K562 (cell line): ENCODE measurements around the gene TMEM203. TPM values are rescaled to one million over a fixed set of nuclear protein-coding genes. Genes with fewer than 3 reads are reported as not detected.

ENCODE experiments used
- CBX3 ChIP-seq, 2 experiments: IDR thresholded peaks; 1 replicate in 1 of 2; 2 replicates in 1 of 2; pipeline ENCODE4 v1.6.1; 2012; ENCODE audit warnings: inconsistent platforms in 2 of 2, low read length in 2 of 2, borderline replicate concordance in 1 of 2, control low read depth in 1 of 2
- CREB1 ChIP-seq, 2 experiments: sonication (generic) in 1 of 2; formaldehyde crosslinking in 1 of 2; IDR thresholded peaks; 2 replicates each; pipeline versions ENCODE4 v1.6.1 to v1.8.0; 2012 to 2022; ENCODE audit warnings: inconsistent platforms in 1 of 2, mild to moderate bottlenecking in 1 of 2, missing genetic modification reagents in 1 of 2, moderate library complexity in 1 of 2
- CTBP1 ChIP-seq: fragments of 450-650 bp; IDR thresholded peaks from 2 replicates; pipeline ENCODE4 v1.6.1; 2016; ENCODE audit warnings: borderline replicate concordance
- HIVEP1 ChIP-seq: fragments of 250-450 bp; sonication (Bioruptor Pico); IDR thresholded peaks from 2 replicates; pipeline ENCODE4 v1.4.0; 2020; ENCODE audit warnings: mild to moderate bottlenecking
- NFATC3 ChIP-seq: fragments of 450-650 bp; IDR thresholded peaks from 2 replicates; pipeline ENCODE4 v1.6.1; 2017; ENCODE audit warnings: mild to moderate bottlenecking
- PML ChIP-seq: IDR thresholded peaks from 2 replicates; pipeline ENCODE4 v1.6.1; 2012; ENCODE audit warnings: low read length, inconsistent platforms
- RAD21 ChIP-seq, 2 experiments: fragments of 250-450 bp in 1 of 2; fragments of 450-650 bp in 1 of 2; sonication (Bioruptor Pico) in 1 of 2; formaldehyde crosslinking in 1 of 2; IDR thresholded peaks in 1 of 2; conservative IDR thresholded peaks in 1 of 2; 2 replicates each; pipeline versions ENCODE4 v1.4.0 to v1.8.0; 2020 to 2022; ENCODE audit warnings: mild to moderate bottlenecking in 2 of 2, moderate library complexity in 1 of 2
- RBM25 ChIP-seq: fragments of 200-400 bp; formaldehyde crosslinking; IDR thresholded peaks from 2 replicates; pipeline ENCODE4 v1.6.1; 2018; ENCODE audit warnings: low read length, low read depth, moderate library complexity; ENCODE audit not compliant: severe bottlenecking
- SRSF7 ChIP-seq: fragments of 200-400 bp; formaldehyde crosslinking; optimal IDR thresholded peaks from 2 replicates; pipeline ENCODE3; 2017; ENCODE audit warnings: mild to moderate bottlenecking, low read depth, low read length
- TEAD4 ChIP-seq, 2 experiments: sonication (generic) in 1 of 2; formaldehyde crosslinking in 1 of 2; IDR thresholded peaks; 2 replicates each; pipeline versions ENCODE4 v1.6.1 to v1.8.0; 2012 to 2022; ENCODE audit warnings: borderline replicate concordance in 1 of 2, inconsistent platforms in 1 of 2, low read length in 1 of 2, mild to moderate bottlenecking in 1 of 2, missing genetic modification reagents in 1 of 2
- ZBTB7A ChIP-seq: IDR thresholded peaks from 2 replicates; pipeline ENCODE4 v1.6.1; 2011; ENCODE audit warnings: low read depth, mild to moderate bottlenecking, low read length, moderate library complexity, borderline replicate concordance; ENCODE audit not compliant: control insufficient read depth
- ZNF699 ChIP-seq: fragments of 250-450 bp; sonication (Bioruptor Pico); IDR thresholded peaks from 2 replicates; pipeline ENCODE4 v1.8.0; 2021; ENCODE audit warnings: mild to moderate bottlenecking, moderate library complexity; ENCODE audit not compliant: insufficient replicate concordance
- ZNF778 ChIP-seq: fragments of 450-650 bp; formaldehyde crosslinking; IDR thresholded peaks from 2 replicates; pipeline ENCODE4 v1.4.0; 2020; ENCODE audit warnings: mild to moderate bottlenecking, moderate library complexity
- polyA plus RNA-seq, 8 experiments: library from polyadenylated mRNA; depleted of rRNA in 4 of 8; stranded (reverse) in 5 of 8; unstranded in 3 of 8; fragments of >200 nt; fragmentation: Nextera tagmentation in 2 of 8; fragmentation: Illumina TruSeq in 1 of 8; extraction: Ambion mirVana in 2 of 8; extraction: Trizol in 1 of 8; gene quantifications; 2 replicates each; pipeline versions ENCODE4 v1.2.1 to v1.2.3, GENCODE V29; 2011 to 2014; ENCODE audit warnings: inconsistent platforms in 1 of 8, missing spikeins in 1 of 8
- total RNA-seq, 7 experiments: library from RNA; depleted of rRNA in 6 of 7; stranded (reverse); fragments of >200 nt in 6 of 7; fragmentation: Illumina TruSeq in 2 of 7; extraction: Trizol in 2 of 7; gene quantifications; 2 replicates each; pipeline versions ENCODE4 v1.2.1 to v1.2.3, GENCODE V29; 2011 to 2021; ENCODE audit warnings: low replicate concordance in 1 of 7
- TF ChIP-seq, protein P1 (sequence below): sonication (generic); formaldehyde crosslinking; IDR thresholded peaks from 2 replicates; pipeline ENCODE4 v1.8.1; 2022; ENCODE audit warnings: missing genetic modification reagents
- TF ChIP-seq, protein P2 (sequence below), 2 experiments: fragments of 450-650 bp in 1 of 2; sonication (generic) in 1 of 2; formaldehyde crosslinking in 1 of 2; IDR thresholded peaks in 1 of 2; conservative IDR thresholded peaks in 1 of 2; 2 replicates each; pipeline versions ENCODE4 v1.6.1 to v1.8.1; 2016 to 2023; ENCODE audit warnings: mild to moderate bottlenecking in 2 of 2, moderate library complexity in 2 of 2, inconsistent platforms in 1 of 2, missing genetic modification reagents in 1 of 2
- TF ChIP-seq, protein P3 (sequence below): sonication (generic); IDR thresholded peaks from 2 replicates; pipeline ENCODE4 v1.6.1; 2016
- TF ChIP-seq, protein P4 (sequence below), 2 experiments: IDR thresholded peaks; 2 replicates each; pipeline ENCODE4 v1.6.1; 2012; ENCODE audit warnings: improper control_type of control experiment in 2 of 2, low read depth in 2 of 2, low read length in 2 of 2, borderline replicate concordance in 1 of 2
- TF ChIP-seq, protein P5 (sequence below): sonication (generic); formaldehyde crosslinking; IDR thresholded peaks from 2 replicates; pipeline ENCODE4 v1.8.0; 2022; ENCODE audit warnings: mild to moderate bottlenecking, missing genetic modification reagents

TMEM203 gene
- total and polyA plus RNA-seq, 9 of the 15 experiments (the other 6 are each of a cell fraction or from before 2014, with no cell fraction given) = 8.8 to 59.5 (median 37.6) TPM

DNA sequence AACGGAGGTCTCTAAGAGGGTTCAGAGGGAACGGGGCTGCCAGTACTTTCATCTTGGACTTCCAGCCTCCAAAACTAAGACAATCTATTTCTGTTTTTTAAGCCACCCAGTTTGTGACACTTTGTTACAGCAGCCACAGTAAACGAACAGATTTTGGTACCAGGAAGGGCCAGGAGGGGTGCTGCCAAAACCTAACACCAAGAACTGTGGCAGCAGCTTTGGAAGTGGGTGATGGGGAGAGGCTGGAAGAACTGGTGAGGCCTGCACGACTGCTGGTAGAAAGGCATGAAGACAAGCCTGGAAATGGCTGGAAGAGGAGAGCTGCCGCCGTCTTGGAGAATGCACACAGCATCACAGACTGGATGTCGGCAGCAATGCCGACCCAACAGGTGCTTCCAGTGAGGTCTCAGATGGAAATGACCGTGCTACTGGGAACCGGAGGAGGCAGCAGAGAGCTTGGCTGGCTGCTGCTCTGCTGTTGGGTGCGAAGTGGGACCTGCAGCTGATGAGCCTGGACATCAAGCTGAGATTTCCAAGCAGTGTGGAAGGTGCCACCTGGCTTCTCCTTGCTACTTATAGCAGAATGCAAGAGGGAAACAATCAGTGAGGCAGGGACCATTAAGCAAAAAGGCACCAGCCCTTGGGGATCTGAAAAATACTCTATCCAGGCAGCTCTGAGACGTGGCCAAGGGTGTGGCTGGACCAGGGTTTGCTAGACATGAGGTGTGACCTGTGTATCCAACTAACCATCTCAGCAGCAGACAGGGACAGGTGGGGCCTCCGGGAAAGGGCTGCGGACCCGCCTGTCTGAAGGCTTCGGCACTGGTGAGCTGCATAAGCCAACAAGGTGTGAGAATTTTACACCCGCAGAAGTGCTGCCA, 28.9 kb downstream of the TMEM203 start (continued):
- TF ChIP-seq CREB1 (IDR thresholded peaks at IDR 0.05) (no peak), CREB1 (CRISPR knock-in tag; IDR thresholded peaks at IDR 0.05) (peak; percentile 44; the same call in 1 of the 2 replicates), HIVEP1 (CRISPR knock-in tag) (no peak), ZNF778 (no peak), CTBP1 (peak; percentile 68), ZNF699 (CRISPR knock-in tag) (peak; percentile 9), RBM25 (no peak), ZBTB7A (peak; percentile 17; the same call in 1 of the 2 replicates), PML (no peak), SRSF7 (no peak), RAD21 (CRISPR knock-in tag; conservative IDR thresholded peaks at IDR 0.05 in 1 of 2, IDR thresholded peaks at IDR 0.05 in 1 of 2) (peak; percentile 12 to 56; a peak in 2 of 4 replicates), TEAD4 (IDR thresholded peaks at IDR 0.05; ENCODE audit: low read length) (0 out of 2 replicates have a peak, but pooled peaks have one; percentile 7), TEAD4 (CRISPR knock-in tag; IDR thresholded peaks at IDR 0.05; ENCODE audit: borderline replicate concordance) (no peak), NFATC3 (no peak), CBX3 (IDR thresholded peaks at IDR 0.05; ENCODE audit: borderline replicate concordance in 1 of 2, low read length in 2 of 2) (0 out of 3 replicates have a peak, but pooled peaks of 1 of the 2 experiments have one; percentile 28)
- TF ChIP-seq, protein P1, sequence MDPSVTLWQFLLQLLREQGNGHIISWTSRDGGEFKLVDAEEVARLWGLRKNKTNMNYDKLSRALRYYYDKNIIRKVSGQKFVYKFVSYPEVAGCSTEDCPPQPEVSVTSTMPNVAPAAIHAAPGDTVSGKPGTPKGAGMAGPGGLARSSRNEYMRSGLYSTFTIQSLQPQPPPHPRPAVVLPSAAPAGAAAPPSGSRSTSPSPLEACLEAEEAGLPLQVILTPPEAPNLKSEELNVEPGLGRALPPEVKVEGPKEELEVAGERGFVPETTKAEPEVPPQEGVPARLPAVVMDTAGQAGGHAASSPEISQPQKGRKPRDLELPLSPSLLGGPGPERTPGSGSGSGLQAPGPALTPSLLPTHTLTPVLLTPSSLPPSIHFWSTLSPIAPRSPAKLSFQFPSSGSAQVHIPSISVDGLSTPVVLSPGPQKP = no peak
- TF ChIP-seq, protein P2, sequence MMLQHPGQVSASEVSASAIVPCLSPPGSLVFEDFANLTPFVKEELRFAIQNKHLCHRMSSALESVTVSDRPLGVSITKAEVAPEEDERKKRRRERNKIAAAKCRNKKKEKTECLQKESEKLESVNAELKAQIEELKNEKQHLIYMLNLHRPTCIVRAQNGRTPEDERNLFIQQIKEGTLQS (IDR thresholded peaks at IDR 0.05) = no peak
- TF ChIP-seq, protein P2 (CRISPR knock-in tag; conservative IDR thresholded peaks at IDR 0.05) = no peak
- TF ChIP-seq, protein P3, sequence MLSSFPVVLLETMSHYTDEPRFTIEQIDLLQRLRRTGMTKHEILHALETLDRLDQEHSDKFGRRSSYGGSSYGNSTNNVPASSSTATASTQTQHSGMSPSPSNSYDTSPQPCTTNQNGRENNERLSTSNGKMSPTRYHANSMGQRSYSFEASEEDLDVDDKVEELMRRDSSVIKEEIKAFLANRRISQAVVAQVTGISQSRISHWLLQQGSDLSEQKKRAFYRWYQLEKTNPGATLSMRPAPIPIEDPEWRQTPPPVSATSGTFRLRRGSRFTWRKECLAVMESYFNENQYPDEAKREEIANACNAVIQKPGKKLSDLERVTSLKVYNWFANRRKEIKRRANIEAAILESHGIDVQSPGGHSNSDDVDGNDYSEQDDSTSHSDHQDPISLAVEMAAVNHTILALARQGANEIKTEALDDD = no peak
- TF ChIP-seq, protein P4, sequence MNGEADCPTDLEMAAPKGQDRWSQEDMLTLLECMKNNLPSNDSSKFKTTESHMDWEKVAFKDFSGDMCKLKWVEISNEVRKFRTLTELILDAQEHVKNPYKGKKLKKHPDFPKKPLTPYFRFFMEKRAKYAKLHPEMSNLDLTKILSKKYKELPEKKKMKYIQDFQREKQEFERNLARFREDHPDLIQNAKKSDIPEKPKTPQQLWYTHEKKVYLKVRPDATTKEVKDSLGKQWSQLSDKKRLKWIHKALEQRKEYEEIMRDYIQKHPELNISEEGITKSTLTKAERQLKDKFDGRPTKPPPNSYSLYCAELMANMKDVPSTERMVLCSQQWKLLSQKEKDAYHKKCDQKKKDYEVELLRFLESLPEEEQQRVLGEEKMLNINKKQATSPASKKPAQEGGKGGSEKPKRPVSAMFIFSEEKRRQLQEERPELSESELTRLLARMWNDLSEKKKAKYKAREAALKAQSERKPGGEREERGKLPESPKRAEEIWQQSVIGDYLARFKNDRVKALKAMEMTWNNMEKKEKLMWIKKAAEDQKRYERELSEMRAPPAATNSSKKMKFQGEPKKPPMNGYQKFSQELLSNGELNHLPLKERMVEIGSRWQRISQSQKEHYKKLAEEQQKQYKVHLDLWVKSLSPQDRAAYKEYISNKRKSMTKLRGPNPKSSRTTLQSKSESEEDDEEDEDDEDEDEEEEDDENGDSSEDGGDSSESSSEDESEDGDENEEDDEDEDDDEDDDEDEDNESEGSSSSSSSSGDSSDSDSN (IDR thresholded peaks at IDR 0.05; ENCODE audit: borderline replicate concordance in 1 of 2, low read depth in 2 of 2, low read length in 2 of 2) = peak in 1 of 2 experiments; percentile 54; a peak in 1 of 4 replicates
- TF ChIP-seq, protein P5, sequence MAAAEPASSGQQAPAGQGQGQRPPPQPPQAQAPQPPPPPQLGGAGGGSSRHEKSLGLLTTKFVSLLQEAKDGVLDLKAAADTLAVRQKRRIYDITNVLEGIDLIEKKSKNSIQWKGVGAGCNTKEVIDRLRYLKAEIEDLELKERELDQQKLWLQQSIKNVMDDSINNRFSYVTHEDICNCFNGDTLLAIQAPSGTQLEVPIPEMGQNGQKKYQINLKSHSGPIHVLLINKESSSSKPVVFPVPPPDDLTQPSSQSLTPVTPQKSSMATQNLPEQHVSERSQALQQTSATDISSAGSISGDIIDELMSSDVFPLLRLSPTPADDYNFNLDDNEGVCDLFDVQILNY (CRISPR knock-in tag) = no peak
